NCI-H2227 (cell line): ENCODE results near the gene FBXW8.

Experiments used
- DNase-seq: peaks from one replicate; lab custom pipeline; 2025; ENCODE audit not compliant: unreplicated experiment; lab: John Stamatoyannopoulos, UW

Gene FBXW8

DNA sequence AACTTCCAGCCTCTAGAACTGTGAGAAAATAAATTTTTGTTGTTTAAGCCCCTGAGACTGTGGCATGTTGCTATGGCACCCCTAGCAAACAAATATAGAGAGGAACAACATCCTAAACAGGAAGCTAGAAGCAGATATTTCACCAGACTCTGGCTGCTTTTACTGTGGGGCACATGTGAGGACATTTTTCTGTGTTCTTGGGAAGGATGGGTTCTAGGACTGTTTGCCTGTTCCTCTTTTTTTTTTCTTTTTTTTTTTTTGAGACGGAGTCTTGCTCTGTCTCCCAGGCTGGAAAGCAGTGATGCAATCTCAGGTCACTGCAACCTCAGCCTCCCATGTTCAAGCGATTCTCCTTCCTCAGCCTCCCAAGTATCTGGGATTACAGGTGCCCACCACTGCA is 25.3 kb upstream of the FBXW8 start:
- DNase-seq: no peak

DNA sequence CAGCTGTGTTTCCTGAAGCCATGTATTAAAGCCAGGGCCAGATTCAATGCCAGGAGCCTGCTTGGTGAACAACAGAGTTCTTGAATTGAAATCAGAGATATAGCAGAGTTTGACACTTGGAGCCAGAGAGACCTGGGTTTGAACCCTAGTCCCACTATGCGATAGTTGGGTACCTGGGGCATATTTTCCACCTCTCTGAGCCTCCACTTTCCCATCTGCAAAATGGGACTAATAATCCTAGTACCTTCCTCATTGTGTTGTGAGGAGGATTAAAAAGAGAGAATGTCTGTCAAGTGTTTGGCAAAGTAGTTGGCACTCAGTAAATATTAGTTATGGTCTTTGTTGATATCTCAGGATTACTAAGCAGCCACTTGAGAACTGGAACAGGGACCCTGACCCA is 23.5 kb upstream of the FBXW8 start:
- no peak for DNase-seq

DNA sequence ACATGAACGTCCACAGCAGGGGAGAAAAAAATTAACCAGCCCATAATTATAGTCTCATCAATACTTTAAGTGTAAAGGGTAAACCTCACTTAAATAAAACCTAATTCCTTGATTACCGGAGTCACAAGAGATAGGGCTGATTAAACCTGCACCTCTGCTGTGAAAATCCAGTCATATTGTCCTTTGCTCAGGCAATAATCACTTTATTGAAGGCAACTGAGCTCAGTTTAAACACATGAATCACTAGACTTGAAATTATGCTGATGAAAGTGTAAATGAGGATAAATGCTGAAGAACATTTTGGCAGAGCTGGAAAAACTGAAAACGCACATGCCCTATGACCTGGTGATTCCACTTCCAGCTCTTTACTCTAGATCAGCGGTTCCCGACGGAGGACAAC is 22.9 kb upstream of the FBXW8 start:
- no peak for DNase-seq

DNA sequence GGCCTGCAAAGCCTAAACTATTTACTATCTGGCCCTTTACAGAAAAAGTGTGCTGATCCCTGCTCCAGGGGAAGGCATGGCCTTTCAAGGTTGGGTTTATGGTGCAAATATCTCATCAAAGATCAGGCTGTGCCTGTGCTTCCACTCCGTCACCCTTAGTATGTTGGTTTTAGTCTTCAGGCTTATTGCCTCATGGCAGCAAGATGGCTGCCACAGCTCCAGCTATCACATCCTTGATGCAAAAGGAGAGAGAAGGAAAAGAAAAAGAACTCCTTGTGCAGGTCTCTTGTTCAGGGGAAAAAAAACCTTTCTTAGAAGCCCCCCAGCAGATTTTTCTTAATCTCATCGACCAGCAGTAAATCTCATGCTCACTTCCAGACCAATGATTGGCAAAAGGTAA is 20.4 kb upstream of the FBXW8 start:
- no peak for DNase-seq

DNA sequence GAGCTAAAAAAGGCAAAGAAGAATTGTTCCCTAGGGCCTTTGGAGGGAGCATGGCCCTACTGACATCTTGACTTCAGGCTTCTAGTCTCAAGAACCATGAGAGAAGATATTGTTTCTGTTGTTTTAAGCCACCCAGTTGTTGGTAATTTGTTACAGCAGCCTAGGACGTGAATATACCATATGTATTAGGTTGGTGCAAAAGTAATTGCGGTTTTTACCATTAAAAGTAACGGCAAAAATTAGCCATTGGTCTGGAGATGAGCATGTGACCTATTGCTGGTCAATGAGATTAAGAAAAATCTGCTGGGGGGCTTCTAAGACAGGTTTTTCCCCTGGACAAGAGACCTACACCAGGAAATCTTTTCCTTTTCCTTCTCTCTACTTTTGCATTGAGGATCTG is 19.7 kb upstream of the FBXW8 start:
- no peak for DNase-seq

DNA sequence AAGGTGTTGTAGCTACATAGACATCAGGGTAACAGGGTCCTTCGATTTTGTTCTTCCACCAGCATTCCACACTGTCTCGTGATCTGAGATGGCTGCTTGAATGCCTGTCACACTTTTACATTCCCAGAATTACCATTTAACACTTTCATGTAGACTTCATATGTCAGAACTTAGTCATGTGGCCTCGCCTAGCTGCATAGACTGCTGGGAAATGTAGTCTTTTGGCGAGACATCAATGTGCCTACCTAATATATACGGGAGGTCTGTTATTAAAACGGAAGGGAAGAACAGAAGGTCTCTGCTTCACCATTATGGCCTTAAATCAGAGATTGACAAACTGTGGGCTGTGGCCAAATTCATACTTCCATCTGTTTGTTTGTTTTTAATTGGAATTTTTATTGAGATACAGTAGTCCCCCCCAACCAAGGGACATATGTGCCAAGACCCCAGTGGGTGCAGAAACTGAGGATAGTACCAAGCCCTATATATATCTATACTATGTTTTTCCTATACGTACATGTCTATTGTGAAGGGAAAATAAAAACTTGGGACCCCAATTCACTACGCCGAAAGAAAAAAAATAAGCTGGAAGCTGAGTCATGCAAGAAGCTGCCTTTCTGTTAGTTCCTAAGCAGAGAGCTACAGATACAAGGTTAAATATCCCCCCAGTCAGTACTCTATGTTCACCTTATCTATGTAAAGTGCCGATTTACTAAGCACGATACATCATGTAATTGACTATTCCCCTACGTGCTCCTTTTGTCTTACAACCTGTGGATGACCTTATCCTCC is 18.2 kb upstream of the FBXW8 start:
- DNase-seq: peak; percentile 43

DNA sequence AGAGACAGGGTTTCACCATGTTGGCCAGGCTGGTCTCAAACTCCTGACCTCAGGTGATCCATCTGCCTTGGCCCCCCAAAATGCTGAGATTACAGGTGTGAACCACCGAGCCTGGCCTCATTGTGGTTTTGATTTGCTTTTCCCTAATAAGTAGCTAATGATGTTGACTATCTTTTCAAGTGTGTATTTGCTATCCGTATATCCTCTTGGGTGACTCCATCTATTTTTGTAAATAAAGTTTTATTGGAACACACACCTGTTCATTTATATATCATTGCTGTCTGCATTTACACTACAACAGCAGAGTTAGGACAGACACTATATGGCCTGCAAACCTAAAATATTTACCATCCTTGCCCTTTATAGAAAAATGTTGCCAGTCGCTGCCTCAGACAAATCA is 15.8 kb upstream of the FBXW8 start:
- DNase-seq: no peak

DNA sequence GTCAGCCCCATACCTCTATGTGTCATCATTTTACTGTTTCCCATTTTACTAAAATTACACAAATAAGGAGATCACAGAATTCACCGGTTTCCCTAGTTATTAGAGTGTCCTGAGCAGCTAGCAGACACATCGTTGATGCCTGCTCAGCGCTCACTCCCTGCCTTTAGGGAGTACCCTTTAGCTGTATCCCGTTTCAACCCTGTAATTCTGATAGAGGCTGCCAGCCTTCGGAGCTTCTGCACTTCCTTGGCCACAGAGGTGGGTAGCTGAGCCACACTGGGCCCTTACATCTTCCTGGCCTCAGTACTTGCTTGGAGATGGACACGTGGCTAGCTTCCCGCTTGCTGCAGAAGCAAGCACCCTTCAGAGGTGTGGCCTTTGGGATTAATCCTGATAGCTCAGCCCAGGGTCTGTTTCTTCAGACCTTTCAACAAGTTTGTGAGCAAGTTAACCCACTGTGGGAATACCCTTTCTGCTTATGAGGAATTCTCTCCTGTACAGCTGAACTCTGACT is 14.3 kb upstream of the FBXW8 start:
- no peak for DNase-seq

DNA sequence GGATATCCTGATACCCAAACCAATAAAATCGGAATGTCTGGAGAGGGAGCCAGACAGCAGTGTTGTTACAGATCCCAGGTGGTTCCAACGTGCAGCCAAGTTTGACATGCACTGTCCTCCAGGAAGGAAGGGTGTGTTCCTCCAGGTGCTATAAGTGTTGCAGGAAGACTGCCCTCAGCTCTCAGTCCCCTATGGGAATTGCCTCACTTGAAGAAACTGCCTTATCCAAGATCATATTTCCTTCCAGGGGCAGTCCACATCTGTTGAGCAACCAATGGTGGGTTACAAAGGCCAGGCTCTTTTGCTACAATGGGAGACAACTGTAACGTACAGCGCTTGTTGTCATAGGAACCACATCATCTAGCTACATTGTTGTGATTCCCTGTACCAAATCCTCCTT is 13.3 kb upstream of the FBXW8 start:
- DNase-seq: no peak

DNA sequence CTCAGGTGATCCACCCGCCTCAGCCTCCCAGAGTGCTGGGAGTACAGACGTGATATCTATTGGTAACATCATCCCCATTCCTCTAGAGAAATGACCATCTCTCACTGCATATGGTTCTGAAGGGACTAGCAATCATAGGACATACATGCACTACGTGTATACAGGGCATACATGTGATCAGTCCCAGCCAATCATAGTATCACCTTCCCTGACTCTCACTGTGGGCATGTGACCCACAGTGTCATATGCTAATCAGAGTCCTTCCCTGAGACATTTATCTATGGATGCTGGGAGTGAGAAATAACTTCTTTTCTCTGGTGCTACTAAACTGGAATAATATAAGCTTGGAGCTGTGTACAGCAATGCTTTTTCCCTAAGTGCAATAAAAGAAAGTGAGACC is 12.1 kb upstream of the FBXW8 start:
- DNase-seq: no peak

DNA sequence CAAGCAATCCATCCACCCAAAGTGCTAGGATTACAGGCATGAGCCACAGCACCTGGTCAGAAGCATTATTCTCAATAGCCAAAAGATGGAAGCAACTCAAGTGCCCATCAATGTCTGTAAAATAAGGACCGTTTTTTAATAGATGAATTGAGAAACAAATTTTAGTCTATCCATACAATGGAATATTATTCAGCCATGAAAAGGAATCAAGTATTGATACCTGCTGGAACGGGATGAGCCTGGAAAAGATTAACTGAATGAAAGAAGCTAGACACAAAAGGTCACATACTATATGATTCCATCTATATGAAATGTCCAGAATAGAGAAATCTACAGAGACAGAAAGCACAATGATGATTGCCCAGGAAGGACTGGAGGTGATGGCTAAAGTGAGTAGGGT is 9.1 kb upstream of the FBXW8 start:
- no peak for DNase-seq

DNA sequence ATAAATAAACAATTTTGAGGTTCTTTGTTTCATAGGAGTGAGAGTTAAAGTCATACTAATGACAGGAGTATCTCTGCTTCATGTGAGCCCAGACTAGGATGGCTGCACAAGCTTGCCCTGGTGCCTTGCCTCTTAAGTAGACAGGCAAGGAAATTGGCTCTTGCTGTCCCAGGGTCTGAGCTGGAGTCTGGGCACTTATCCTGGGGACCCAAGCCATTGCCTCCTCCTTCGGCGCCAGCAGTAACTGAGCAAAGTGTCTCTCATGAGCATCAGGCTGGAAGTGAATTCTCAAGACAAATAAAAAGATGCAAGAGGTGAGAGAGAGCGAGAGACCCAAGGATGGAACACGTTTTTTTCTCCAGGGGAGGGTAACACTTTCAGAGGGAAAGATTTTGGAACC is 6.9 kb upstream of the FBXW8 start:
- no peak for DNase-seq

DNA sequence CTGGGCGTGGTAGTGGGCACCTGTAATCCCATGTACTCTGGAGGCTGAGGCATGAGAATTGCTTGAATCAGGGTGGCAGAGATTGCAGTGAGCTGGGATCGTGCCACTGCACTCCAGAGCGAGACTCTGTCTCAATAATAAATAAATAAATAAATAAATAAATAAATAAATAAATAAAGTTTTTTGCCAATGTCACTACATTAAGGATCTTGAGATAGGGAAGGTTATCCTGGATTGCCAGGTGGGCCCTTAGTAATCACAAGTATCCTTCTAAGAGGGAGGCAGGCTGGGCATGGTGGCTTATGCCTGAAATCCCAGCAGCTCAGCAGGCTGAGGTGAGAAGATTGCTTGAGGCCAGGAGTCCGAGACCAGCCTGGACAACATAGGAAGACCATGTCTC is 4.5 kb upstream of the FBXW8 start:
- no peak for DNase-seq

DNA sequence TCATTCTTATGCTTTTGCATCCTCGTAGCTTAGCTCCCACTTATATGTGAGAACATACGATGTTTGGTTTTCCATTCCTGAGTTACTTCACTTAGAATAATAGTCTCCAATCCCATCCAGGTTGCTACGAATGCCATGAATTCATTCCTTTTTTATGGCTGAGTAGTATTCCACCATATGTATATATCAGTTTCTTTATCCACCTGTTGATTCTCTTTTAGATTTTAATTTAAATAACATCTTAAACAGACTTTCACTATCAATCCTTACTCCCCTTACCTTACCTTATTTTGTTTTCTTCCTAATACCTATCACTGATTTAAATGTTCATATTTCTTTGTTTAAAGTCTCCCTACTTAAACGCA is 488 bp upstream of the FBXW8 start:
- no peak for DNase-seq

DNA sequence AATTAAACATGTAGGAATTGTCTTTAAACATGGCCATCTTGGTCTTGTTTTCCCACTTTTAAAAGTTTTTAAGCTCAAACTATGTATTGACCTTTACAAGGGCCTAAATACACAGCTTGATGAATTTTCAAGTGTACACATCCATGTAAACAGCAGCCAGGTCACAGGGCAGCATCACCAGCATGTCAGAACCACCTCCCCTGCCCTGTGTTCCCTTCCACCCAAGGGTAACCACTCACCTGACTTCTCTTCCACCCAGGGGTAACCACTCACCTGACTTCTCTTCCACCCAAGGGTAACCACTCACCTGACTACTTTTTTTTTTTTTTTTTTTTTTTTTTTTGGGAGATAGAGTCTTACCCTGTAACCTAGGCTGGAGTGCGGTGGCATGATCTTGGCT is 4.6 kb downstream of the FBXW8 start:
- DNase-seq: no peak

DNA sequence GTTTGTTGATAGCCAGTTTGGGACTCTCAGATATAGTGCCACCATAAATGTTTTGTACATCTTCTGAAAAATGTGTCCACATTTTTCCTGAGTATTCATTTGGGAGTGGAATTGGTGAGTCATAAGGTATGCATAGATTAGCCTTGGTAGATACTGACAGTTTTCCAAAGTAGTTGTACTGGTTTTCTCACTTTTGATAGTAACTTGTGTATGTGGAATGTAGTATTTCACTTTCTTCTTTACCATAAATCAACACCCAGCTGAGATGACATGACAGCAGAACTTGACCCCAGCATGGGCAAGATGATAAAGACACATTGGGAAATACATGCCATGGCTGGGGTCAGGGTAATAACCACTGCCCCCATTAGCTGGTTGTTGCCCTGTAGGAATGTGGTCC is 5.4 kb downstream of the FBXW8 start:
- no peak for DNase-seq

DNA sequence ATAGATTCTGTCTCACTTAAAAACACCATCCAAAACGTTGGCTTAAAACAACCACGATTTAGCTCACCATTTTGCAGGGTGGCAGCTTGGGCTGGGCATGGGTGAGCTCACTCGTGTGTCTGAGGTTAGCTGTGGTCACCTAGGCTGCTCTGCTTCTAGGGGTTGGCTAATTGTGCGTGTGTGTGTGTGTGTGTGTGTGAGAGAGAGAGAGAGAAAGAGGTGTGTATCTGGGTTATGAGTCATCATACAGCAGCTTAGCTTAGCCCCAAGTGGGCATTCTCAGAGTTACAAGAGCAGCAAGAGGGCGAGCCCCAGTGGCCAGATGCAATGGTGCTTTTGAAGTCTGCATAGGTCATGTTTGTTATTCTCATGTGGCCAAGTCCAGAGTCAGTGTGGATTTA is 6.0 kb downstream of the FBXW8 start:
- peak; percentile 41 for DNase-seq

DNA sequence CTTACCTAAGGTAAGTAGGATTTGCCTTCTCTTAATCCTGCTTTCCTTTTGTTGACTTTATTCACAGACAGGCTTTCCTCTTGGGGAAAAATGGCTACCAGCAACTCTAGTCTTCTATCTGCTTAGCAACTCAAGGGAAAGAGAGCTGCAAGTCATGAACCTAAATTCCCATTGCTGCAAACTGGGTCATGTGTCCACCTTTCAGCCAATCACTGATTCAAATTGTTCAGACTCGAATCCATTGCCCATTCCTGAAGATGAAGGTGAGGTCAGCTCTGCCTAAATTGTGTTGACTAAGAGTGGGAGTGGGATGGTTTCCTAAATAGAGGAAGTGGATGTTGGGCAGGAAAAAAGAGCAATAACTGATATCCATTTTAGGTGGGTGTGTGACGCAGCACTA is 7.7 kb downstream of the FBXW8 start:
- no peak for DNase-seq

DNA sequence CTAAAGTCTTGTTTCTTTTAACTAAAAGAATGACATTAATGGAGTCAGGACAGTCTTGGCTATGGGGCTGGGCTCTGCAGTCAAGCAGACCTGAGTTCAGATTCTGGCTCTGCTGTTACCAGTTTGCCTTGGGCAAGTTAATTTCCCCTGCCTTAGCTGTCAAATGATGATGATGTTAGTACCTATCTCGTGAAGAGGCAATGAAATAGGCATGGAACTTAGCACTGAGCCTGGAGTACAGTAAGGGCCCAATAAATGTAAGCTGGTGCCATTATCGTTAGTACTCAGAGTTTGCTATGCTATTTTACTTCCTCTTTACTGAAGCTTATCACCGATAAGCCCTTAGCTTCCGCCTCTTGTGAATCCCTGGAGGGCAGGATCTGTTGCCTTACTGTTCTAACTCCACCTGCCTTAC is 8.5 kb downstream of the FBXW8 start:
- no peak for DNase-seq

DNA sequence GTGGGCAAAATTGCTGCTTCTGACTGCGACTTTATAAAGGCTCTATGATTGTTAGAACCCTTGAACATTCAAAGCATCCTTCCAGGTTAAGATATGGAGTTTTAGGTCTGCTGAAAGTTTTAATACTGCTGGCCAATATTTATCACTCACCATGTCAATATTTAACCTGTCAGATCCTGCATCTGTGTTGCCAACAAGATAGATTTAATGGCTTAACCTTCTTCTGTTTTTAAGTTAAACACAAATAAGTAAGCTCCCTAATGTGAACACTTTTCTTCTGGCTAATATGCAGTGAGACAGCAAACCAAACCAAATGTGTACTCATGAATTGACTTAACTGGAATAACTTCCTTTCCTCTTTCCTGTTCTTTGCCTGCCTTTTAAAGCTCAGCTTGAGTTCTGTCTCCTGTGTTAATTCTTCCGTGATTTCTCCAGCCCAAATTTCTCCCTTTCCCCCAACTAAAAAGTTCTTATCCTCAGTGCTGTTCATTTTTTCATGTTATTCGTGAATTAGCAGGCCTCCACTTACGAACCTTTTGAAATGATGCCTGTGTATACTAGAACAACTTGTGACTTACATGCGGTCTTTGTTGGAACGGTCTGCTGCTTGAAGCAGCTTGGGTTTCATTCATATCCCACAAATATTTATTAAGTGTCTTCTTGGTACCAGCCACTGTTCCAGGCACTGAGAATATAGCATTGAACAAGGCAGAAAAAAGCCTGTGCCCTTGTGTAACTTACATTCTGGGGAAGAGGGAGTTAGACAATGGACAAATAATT is 9.1 kb downstream of the FBXW8 start:
- DNase-seq: no peak

DNA sequence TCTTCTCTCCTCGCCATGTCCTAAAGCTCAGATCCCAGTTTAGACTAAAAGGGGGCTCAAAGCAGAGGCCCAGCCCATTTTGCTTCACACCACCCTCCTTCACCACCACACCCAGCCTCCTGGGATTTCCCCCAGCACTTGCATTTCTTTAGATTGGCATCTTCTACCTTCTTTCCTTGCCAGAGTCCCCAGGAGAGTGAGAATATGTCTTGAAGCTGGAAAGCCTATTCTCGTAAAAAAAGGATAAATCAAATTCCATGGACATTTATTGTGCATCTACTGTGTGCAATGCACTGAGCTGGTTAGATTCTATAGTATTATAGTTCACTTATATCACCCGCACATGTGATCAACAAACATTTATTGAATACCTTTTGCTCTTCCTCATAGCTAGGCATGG is 10.2 kb downstream of the FBXW8 start:
- DNase-seq: no peak

DNA sequence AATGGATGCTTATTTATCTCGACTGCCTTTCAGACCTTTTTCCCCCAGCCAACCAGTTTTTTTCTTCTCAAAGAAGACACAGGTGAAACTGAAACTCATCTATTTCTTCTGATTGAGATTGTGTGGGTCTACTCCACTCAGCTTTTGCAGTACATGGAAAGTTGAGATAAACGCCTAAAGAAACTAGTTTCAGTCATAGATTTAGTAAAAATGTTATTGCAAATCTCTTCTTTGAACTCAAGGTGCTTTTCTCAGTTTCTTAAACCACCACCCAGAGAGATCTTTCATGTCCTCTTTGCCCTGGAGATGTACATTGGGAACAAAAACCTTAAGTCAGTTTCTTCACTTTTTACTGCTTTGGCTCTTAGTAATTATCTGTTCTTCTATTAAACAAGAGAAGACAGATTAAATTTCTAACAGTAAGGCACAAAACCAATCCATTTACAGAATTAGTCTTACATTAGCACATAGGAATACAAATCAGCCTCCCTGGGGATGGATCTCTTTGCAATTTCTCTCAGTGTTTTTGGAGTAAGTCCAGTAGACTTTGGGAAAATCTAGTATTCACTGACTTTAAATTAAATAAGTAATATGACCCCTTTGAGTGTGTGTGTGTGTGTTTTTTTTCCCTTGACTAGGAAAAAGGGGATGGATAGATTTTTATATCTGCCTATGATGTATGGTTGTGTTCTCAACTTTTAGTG is 11.6 kb downstream of the FBXW8 start:
- DNase-seq: no peak
